Measurements from ENCODE around the gene CPM.

DNA sequence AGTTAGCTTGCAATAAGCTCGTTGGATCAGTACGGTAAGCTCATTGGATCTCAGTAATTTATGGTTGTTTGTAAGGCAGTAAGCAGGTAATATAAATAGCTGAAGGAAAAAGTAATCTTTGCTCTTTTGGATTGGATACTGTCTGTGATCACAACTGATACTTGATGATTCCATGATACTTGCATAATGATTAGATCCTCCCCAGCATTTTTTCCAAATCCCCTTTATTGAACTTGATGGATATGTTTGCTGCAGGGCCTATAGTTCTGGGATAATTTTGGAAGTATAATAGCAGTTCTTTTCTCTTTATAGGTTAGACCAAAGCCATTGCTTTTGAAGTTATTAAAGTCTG is 119.8 kb downstream of the CPM start:
- TF ChIP-seq FOSL2 (IDR thresholded peaks at IDR 0.05) (no peak), FOSL2 (CRISPR knock-in tag; IDR thresholded peaks at IDR 0.05) (no peak), RAD21 (conservative IDR thresholded peaks at IDR 0.05 in 1 of 2, IDR thresholded peaks at IDR 0.05 in 1 of 2) (no peak)

Measured in A549 (cell line).